Prostate gland (tissue), 2 donors: ENCODE data around the gene C1orf87. TPM values are rescaled to one million over a fixed set of nuclear protein-coding genes. Genes with fewer than 3 reads are reported as not detected.
"Not testable (repeated sequence)": the region's sequence is repeated elsewhere in the genome, so short reads cannot be mapped to it uniquely, and the experiment has no call there.

Experiments
- DNase-seq: peaks from one replicate; pipeline ENCODE4 v3.0.0-alpha.2; 2019; ENCODE audit warnings: low spot score
- H3K27ac ChIP-seq, 2 donors: fragments of 200-600 bp; sonication (generic); 2 replicates each; pipeline ENCODE4 v1.5.1; 2017 to 2019
- H3K27me3 ChIP-seq: fragments of 200-600 bp; sonication (generic); replicated peaks from 2 replicates; pipeline ENCODE4 v1.5.1; 2019; ENCODE audit not compliant: insufficient read depth
- H3K36me3 ChIP-seq, 2 donors: fragments of 200-600 bp; sonication (generic); 1 replicate in 1 of 2; 2 replicates in 1 of 2; pipeline versions ENCODE4 v1.5.1 to v1.8.1; 2017 to 2019
- H3K4me1 ChIP-seq: fragments of 200-600 bp; sonication (generic); replicated peaks from 2 replicates; pipeline ENCODE4 v1.5.1; 2019
- H3K4me3 ChIP-seq, 2 donors: fragments of 200-600 bp; sonication (generic); 2 replicates each; pipeline ENCODE4 v1.5.1; 2017 to 2019
- H3K9me3 ChIP-seq: fragments of 200-600 bp; sonication (generic); 2 replicates; pipeline ENCODE4 v1.5.1; 2017
- POLR2A ChIP-seq: fragments of 450-650 bp; IDR thresholded peaks from one replicate; pipeline ENCODE4 v1.6.1; 2016; ENCODE audit warnings: antibody characterized with exemption, mild to moderate bottlenecking
- POLR2AphosphoS5 ChIP-seq: sonication (generic); formaldehyde crosslinking; IDR thresholded peaks from one replicate; pipeline ENCODE4 v1.6.1; 2017; ENCODE audit warnings: antibody characterized with exemption
- WGBS: methylation state at CpG from one replicate; pipeline ENCODE4 v1.1.5; 2018; 5-methylcytosine and 5-hydroxymethylcytosine counted together
- intact Hi-C: fragments of 100-400 bp; cut with DNase I; formaldehyde crosslinking; loops from one replicate; pipeline ENCODE4 v1.14.2; 2022
- total RNA-seq, 2 donors: library from RNA; depleted of rRNA; stranded (reverse); fragments of >200 nt; gene quantifications; one replicate each; pipeline ENCODE4 v1.1.0, GENCODE V29; 2016
- TF ChIP-seq, protein P1 (sequence below), 4 experiments: fragments of 200-600 bp in 2 of 4; fragments of 450-650 bp in 2 of 4; sonication (generic) in 2 of 4; IDR thresholded peaks; 1 replicate in 3 of 4; 2 replicates in 1 of 4; pipeline ENCODE4 v1.5.1; 2016 to 2019; ENCODE audit warnings: antibody characterized with exemption in 4 of 4, mild to moderate bottlenecking in 2 of 4, moderate library complexity in 2 of 4

Gene C1orf87
- total RNA-seq, 2 donors from 2014 or later, result 0.74 TPM; not detected in 1

DNA sequence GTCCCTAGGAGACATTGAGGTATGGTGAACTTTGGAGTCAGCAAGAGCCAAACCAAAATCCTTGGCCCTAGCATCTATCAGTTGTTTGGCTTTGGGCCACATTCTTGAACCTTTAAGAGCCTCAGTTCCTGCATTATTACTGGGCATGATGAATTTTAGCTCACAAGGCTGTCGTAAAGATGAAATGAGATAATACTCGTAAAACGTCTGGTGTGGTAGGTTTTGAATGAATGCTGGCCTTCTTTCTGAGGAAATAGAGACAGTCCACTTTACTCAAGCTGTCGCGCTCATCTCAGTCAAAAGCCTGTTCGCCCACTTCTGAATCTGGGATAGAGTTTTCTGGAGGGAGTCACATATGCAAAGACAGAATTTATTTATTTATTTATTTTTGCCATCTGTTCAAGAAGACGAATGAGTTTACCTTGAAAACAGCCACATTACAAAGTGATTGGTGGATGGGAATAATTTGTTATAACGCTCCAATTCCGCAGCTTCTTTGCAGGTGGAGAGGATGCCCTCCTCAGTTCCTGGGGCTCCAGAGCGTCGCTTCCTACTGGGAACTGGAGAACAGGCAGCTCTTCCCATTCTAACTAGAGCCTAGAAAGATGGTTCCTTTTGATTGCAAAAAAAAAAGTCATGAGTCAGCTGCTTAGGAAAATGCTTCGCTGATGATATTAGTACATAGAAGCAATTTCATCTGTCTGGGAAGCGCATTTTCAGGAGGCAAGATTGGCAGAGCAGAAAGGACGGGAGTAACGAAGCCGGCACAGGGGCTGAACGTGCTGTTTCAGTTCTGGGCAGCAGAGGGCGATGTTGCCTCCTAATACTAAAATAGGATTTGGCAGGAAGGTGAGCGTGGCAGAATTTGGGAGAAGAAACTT is 97.1 kb downstream of the C1orf87 start:
- Histone ChIP-seq H3K4me3 (no peak overlapping the region), H3K27me3 (no peaks in the 10 kb centered on the region), H3K9me3 (no peaks in the 10 kb centered on the region), H3K4me1 (no peaks in the 10 kb centered on the region), H3K27ac (no peak overlapping the region), H3K36me3 (no peaks in the 10 kb centered on the region)
- DNase-seq, result peak; percentile 55
- 10% methylated on average over 19 of the region's 19 CpGs for WGBS
- TF ChIP-seq, protein P1, sequence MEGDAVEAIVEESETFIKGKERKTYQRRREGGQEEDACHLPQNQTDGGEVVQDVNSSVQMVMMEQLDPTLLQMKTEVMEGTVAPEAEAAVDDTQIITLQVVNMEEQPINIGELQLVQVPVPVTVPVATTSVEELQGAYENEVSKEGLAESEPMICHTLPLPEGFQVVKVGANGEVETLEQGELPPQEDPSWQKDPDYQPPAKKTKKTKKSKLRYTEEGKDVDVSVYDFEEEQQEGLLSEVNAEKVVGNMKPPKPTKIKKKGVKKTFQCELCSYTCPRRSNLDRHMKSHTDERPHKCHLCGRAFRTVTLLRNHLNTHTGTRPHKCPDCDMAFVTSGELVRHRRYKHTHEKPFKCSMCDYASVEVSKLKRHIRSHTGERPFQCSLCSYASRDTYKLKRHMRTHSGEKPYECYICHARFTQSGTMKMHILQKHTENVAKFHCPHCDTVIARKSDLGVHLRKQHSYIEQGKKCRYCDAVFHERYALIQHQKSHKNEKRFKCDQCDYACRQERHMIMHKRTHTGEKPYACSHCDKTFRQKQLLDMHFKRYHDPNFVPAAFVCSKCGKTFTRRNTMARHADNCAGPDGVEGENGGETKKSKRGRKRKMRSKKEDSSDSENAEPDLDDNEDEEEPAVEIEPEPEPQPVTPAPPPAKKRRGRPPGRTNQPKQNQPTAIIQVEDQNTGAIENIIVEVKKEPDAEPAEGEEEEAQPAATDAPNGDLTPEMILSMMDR (IDR thresholded peaks at IDR 0.05), result peak; percentile 63 to 81 (median 76)
- TF ChIP-seq POLR2A (no peak), POLR2AphosphoS5 (peak; percentile 23)
- intact Hi-C loops, result loop anchor here (10.0 kb wide), 3 partner anchors 308 to 1878 kb away; no protein-coding TSS in a partner anchor

DNA sequence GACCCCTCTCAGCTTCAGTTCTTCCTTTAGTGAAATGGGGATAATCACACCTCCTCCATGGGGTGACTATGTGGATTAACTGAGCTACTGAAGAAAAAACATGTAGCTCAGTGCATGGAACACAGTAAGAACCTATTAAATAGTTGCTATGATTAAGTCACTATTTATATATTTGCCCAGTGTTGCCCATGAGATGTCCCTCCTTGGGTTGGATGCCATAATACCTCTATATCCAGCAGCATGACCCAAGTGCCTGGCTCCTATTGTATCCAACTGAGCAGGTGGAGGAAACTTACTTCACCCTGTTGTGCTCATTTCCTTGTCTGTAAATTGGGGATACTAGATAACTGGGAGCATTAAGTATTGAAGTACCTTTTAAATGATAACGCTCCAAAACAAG is 99.9 kb downstream of the C1orf87 start:
- 91% methylated on average over 1 of the region's 1 CpG for WGBS
- no peak for DNase-seq
- Histone ChIP-seq H3K27ac (no peak overlapping the region), H3K4me3 (no peak overlapping the region), H3K36me3 (no peaks in the 10 kb centered on the region), H3K27me3 (no peaks in the 10 kb centered on the region), H3K9me3 (no peaks in the 10 kb centered on the region), H3K4me1 (no peaks in the 10 kb centered on the region)
- intact Hi-C loops, result loop anchor here (5.0 to 10.0 kb wide), 4 partner anchors 311 to 1881 kb away; no protein-coding TSS in a partner anchor
- TF ChIP-seq POLR2AphosphoS5, result no peak
- TF ChIP-seq POLR2A, result no peak
- TF ChIP-seq, protein P1 (IDR thresholded peaks at IDR 0.05), result no peak

GRCh38 chr1:59972216-59972927 is 101.2 kb downstream of the C1orf87 start:
- no peaks in the 10 kb centered on the region for H3K9me3 ChIP-seq
- peaks cover 4% of the 10 kb centered on the region for H3K4me1 ChIP-seq
- H3K4me3 ChIP-seq, result no peak overlapping the region
- no peak overlapping the region for H3K27ac ChIP-seq
- intact Hi-C loops, result loop anchor here (5.0 to 10.0 kb wide), 4 partner anchors 312 to 1882 kb away; no protein-coding TSS in a partner anchor
- H3K27me3 ChIP-seq, result no peaks in the 10 kb centered on the region
- H3K36me3 ChIP-seq, result no peaks in the 10 kb centered on the region
- TF ChIP-seq, protein P1 (IDR thresholded peaks at IDR 0.05), result no peak
- TF ChIP-seq POLR2A (no peak), POLR2AphosphoS5 (no peak)
- no peak for DNase-seq
- 92% methylated on average over 20 of the region's 20 CpGs for WGBS

- WGBS, result 15% methylated on average over 19 of the region's 19 CpGs
- intact Hi-C loops, result loop anchor here (5.0 to 10.0 kb wide), 4 partner anchors 313 to 1883 kb away; no protein-coding TSS in a partner anchor
- no peaks in the 10 kb centered on the region for H3K9me3 ChIP-seq
- no peaks in the 10 kb centered on the region for H3K36me3 ChIP-seq
- no peaks in the 10 kb centered on the region for H3K27me3 ChIP-seq
- peak; percentile 60 for DNase-seq
- H3K4me1 ChIP-seq, result peaks cover 11% of the 10 kb centered on the region
- H3K27ac ChIP-seq, result no peak overlapping the region
- TF ChIP-seq, protein P1 (IDR thresholded peaks at IDR 0.05), result peak; percentile 72 to 89 (median 86)
- TF ChIP-seq POLR2A, result no peak
- TF ChIP-seq POLR2AphosphoS5, result peak; percentile 38
- no peak overlapping the region for H3K4me3 ChIP-seq
These were observed 102.1 kb downstream of the C1orf87 start for GRCh38 chr1:59971464-59971911.

GRCh38 chr1:59969542-59970175 is 103.9 kb downstream of the C1orf87 start:
- H3K4me3 ChIP-seq, H3K27ac ChIP-seq, H3K36me3 ChIP-seq, DNase-seq, H3K9me3 ChIP-seq, H3K27me3 ChIP-seq: not testable (repeated sequence)
- WGBS, result 97% methylated on average over 18 of the region's 42 CpGs
- H3K4me1 ChIP-seq, result peaks cover 13% of the 10 kb centered on the region
- intact Hi-C loops, result loop anchor here (5.0 to 10.0 kb wide), 4 partner anchors 315 to 1885 kb away; no protein-coding TSS in a partner anchor

- H3K4me1 ChIP-seq, result peaks cover 13% of the 10 kb centered on the region
- H3K27me3 ChIP-seq, intact Hi-C loops, DNase-seq, H3K27ac ChIP-seq, H3K9me3 ChIP-seq, H3K36me3 ChIP-seq, H3K4me3 ChIP-seq: not testable (repeated sequence)
- WGBS, result 91% methylated on average over 17 of the region's 17 CpGs
These were observed 104.8 kb downstream of the C1orf87 start for GRCh38 chr1:59968746-59969145.
